Brain microvascular endothelial cell (primary cell): Measurements from ENCODE around the gene MESD.

ENCODE experiments used
- DNase-seq: peaks from one replicate; pipeline ENCODE4 v3.0.0-alpha.2; 2020
- H3K27ac ChIP-seq: fragments of 250-450 bp; sonication (Bioruptor Pico); 2 replicates; pipeline ENCODE4 v1.5.1; 2020; ENCODE audit warnings: mild to moderate bottlenecking, moderate library complexity
- H3K27me3 ChIP-seq: fragments of 250-450 bp; sonication (Bioruptor Pico); replicated peaks from 2 replicates; pipeline ENCODE4 v1.5.1; 2020; ENCODE audit warnings: mild to moderate bottlenecking
- H3K36me3 ChIP-seq: fragments of 250-450 bp; sonication (Bioruptor Pico); replicated peaks from 2 replicates; pipeline ENCODE4 v1.5.1; 2020; ENCODE audit warnings: mild to moderate bottlenecking
- H3K4me3 ChIP-seq: 2 replicates; pipeline ENCODE4 v1.5.1; 2011; ENCODE audit warnings: low read depth, mild to moderate bottlenecking, control low read depth, low read length, moderate library complexity
- CTCF ChIP-seq: IDR thresholded peaks from 2 replicates; pipeline ENCODE4 v1.5.1; 2011; ENCODE audit warnings: low read depth, mild to moderate bottlenecking, moderate library complexity, low read length, control low read depth, inconsistent platforms; ENCODE audit errors: missing control alignments
- in situ Hi-C: cut with HindIII; loops from 2 replicates; pipeline ENCODE4 v1.10.0; 2017; ENCODE audit warnings: low sequenced_read_pairs, low pct_ligation_motif_present

MESD gene

GRCh38 chr15:80932513-80932815 lies 57.2 kb downstream of the MESD start:
- Histone ChIP-seq H3K27ac (no peak overlapping the region), H3K36me3 (no peaks in the 10 kb centered on the region), H3K27me3 (no peaks in the 10 kb centered on the region), H3K4me3 (no peak overlapping the region)
- DNase-seq, result no peak
- TF ChIP-seq CTCF, result no peak
- in situ Hi-C loops, result no loop called here

DNA sequence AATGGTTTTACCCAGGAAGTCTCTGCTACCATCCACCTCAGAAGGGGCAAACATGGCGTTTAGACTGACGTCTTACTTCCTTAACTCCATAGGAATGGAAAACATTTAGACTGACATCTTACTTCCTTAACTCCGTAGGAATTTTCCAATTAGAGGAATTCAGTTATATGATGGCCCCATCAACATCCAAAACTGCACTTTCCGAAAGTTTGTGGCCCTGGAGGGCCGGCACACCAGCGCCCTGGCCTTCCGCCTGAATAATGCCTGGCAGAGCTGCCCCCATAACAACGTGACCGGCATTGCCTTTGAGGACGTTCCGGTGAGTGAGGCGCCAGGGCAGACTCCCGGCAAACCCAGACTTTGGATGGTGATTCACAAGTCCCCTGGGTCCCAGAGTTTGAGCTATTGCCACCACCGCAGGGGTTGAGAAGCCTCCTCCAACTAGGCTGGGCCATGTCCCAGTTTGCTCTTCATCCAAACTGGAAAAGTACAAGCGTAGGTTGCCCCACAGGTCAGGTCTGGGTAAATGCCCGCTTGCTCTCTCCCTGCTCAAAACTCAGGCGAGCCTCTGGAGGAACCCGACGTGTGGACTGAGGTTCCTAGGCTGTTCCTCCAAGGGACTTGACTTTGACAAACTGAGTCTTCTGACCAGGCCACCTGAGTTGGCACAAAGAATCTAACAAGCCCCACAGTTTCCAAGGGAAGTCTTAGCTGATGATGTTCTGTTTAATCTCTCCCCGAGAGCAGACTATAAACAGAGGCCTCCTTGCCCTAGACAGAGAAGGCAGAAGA lies 57.7 kb downstream of the MESD start:
- Histone ChIP-seq H3K36me3 (no peaks in the 10 kb centered on the region), H3K27ac (no peak overlapping the region)
- in situ Hi-C loops, result no loop called here

GRCh38 chr15:80931191-80931590 lies 58.4 kb downstream of the MESD start:
- H3K27me3 ChIP-seq, result no peaks in the 10 kb centered on the region
- in situ Hi-C loops, result no loop called here
- DNase-seq, result no peak
- H3K27ac ChIP-seq, result no peak overlapping the region
- H3K4me3 ChIP-seq, result no peak overlapping the region
- TF ChIP-seq CTCF, result no peak
- no peaks in the 10 kb centered on the region for H3K36me3 ChIP-seq

More for the DNA sequence above, 57.7 kb downstream of the MESD start:
- no peak for TF ChIP-seq CTCF
- no peaks in the 10 kb centered on the region for H3K27me3 ChIP-seq
- no peak for DNase-seq
- H3K4me3 ChIP-seq, result no peak overlapping the region

GRCh38 chr15:80929689-80930088 lies 59.9 kb downstream of the MESD start:
- TF ChIP-seq CTCF, result no peak
- no peaks in the 10 kb centered on the region for H3K36me3 ChIP-seq
- no peak overlapping the region for H3K4me3 ChIP-seq
- H3K27me3 ChIP-seq, result no peaks in the 10 kb centered on the region
- H3K27ac ChIP-seq, result peak overlapping the region; percentile 39
- DNase-seq, result peak; percentile 17
- in situ Hi-C loops, result no loop called here

GRCh38 chr15:80929225-80929624 lies 60.4 kb downstream of the MESD start:
- in situ Hi-C loops, result no loop called here
- DNase-seq, result peak; percentile 46
- Histone ChIP-seq H3K4me3 (no peak overlapping the region), H3K36me3 (no peaks in the 10 kb centered on the region), H3K27me3 (no peaks in the 10 kb centered on the region), H3K27ac (peak overlapping the region; percentile 39)
- TF ChIP-seq CTCF, result no peak

DNA sequence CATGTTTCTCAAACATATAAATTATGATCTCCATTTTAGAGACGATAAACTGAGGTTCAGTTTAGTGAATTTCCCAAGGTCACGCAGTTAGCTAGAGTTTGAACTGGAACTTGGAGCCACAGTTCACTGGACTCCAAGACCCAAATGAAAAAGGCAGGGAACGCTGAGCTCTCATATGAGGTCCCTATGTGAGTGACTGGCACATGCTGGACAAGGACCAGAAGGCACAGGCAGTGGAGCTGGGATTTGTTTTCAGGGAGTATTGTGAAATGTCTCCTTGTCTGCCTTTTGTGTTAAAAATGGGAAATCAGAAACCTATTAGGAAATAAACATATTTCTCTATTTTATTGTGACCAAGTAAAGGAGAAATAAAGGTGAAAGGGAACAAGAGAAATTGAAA lies 63.5 kb downstream of the MESD start:
- TF ChIP-seq CTCF, result no peak
- no peaks in the 10 kb centered on the region for H3K27me3 ChIP-seq
- H3K4me3 ChIP-seq, result no peak overlapping the region
- H3K27ac ChIP-seq, result no peak overlapping the region
- in situ Hi-C loops, result no loop called here
- DNase-seq, result no peak
- no peaks in the 10 kb centered on the region for H3K36me3 ChIP-seq
